ENCODE results near the gene JUND. TPM values are rescaled to one million over a fixed set of nuclear protein-coding genes. Genes with fewer than 3 reads are reported as not detected.
A peak's percentile ranks its signal among the peaks of the same experiment; 100 is the strongest.

Gene JUND
- total RNA-seq, 1 experiment from 2014 or later: 379 TPM

- DNase-seq (ENCODE audit: low spot score): no peak
These were observed 12.2 kb downstream of the JUND start for GRCh38 chr19:18269070-18269723.

- no peak for DNase-seq (ENCODE audit: low spot score)
These were observed 14.4 kb downstream of the JUND start for GRCh38 chr19:18266771-18267686.

GRCh38 chr19:18265582-18265981, 15.8 kb downstream of the JUND start:
- no peak for DNase-seq (ENCODE audit: low spot score)

GRCh38 chr19:18264971-18265540, 16.4 kb downstream of the JUND start:
- no peak for DNase-seq (ENCODE audit: low spot score)

GRCh38 chr19:18264137-18264854, 17.1 kb downstream of the JUND start:
- DNase-seq (ENCODE audit: low spot score): no peak

- DNase-seq (ENCODE audit: low spot score): no peak
These were observed 17.9 kb downstream of the JUND start for GRCh38 chr19:18263324-18264136.

- no peak for DNase-seq (ENCODE audit: low spot score)
These were observed 18.5 kb downstream of the JUND start for GRCh38 chr19:18262917-18263316.

GRCh38 chr19:18262144-18262543, 19.3 kb downstream of the JUND start:
- DNase-seq (ENCODE audit: low spot score): no peak

GRCh38 chr19:18261474-18261873, 19.9 kb downstream of the JUND start:
- no peak for DNase-seq (ENCODE audit: low spot score)

- DNase-seq (ENCODE audit: low spot score): no peak
These were observed 21.5 kb downstream of the JUND start for GRCh38 chr19:18259893-18260292.

- no peak for DNase-seq (ENCODE audit: low spot score)
These were observed 23.6 kb downstream of the JUND start for GRCh38 chr19:18257503-18258470.

GRCh38 chr19:18254546-18255503, 26.6 kb downstream of the JUND start:
- DNase-seq (ENCODE audit: low spot score): peak; percentile 63

GRCh38 chr19:18253716-18254115, 27.7 kb downstream of the JUND start:
- peak; percentile 93 for DNase-seq (ENCODE audit: low spot score)

GRCh38 chr19:18253130-18253529, 28.3 kb downstream of the JUND start:
- DNase-seq (ENCODE audit: low spot score): no peak

- DNase-seq (ENCODE audit: low spot score): no peak
These were observed 29.1 kb downstream of the JUND start for GRCh38 chr19:18252370-18252717.

- peak; percentile 86 for DNase-seq (ENCODE audit: low spot score)
These were observed 29.6 kb downstream of the JUND start for GRCh38 chr19:18251587-18252369.

GRCh38 chr19:18249834-18250233, 31.6 kb downstream of the JUND start:
- no peak for DNase-seq (ENCODE audit: low spot score)

- DNase-seq (ENCODE audit: low spot score): no peak
These were observed 36.1 kb downstream of the JUND start for GRCh38 chr19:18245297-18245696.

Data from HT-29 (cell line).